Right ventricle myocardium superior (tissue), 1 donor: ENCODE data around the gene HIC2. TPM values are rescaled to one million over a fixed set of nuclear protein-coding genes. Genes with fewer than 3 reads are reported as not detected.
"Not testable (repeated sequence)": the region's sequence is repeated elsewhere in the genome, so short reads cannot be mapped to it uniquely, and the experiment has no call there.

ENCODE experiments used
- ATAC-seq: fragments of 200-7000 bp; cut with Tn5 transposase; one replicate; pipeline ENCODE4 v1.9.1; 2020; ENCODE audit warnings: mild to moderate bottlenecking; ENCODE audit not compliant: poor library complexity
- DNase-seq: peaks from one replicate; pipeline ENCODE4 v3.0.0-alpha.2; 2020
- intact Hi-C: fragments of 100-400 bp; cut with DNase I; formaldehyde crosslinking; loops from one replicate; pipeline ENCODE4 v1.11.2; 2022
- total RNA-seq: library from RNA; stranded (reverse); fragmentation: NEBNext Ultra II Directional; extraction: Animal tissue kit (Norgen Biotek cat#: 25700); gene quantifications from one replicate; pipeline ENCODE4 v1.2.1, GENCODE V29; 2021
- donor health status: DM: no; HTN: yes; CAD: no; lungs with severe emphysema.

Gene HIC2
- total RNA-seq, 1 donor from 2014 or later = 1.4 TPM

- intact Hi-C loops = no loop called here
- DNase-seq = peak; percentile 30
- no peak for ATAC-seq
Measured at GRCh38 chr22:21446827-21447690, 29.9 kb downstream of the HIC2 start.

- no peak for ATAC-seq
- peak; percentile 27 for DNase-seq
- intact Hi-C loops = no loop called here
Measured at GRCh38 chr22:21447694-21448402, 30.7 kb downstream of the HIC2 start.

- intact Hi-C loops = no loop called here
- DNase-seq = peak; percentile 7
- no peak for ATAC-seq
Measured at GRCh38 chr22:21448627-21449416, 31.7 kb downstream of the HIC2 start.

- intact Hi-C loops = no loop called here
- peak; percentile 27 for DNase-seq
- no peak for ATAC-seq
Measured at GRCh38 chr22:21449531-21450319, 32.6 kb downstream of the HIC2 start.

GRCh38 chr22:21450320-21450831 lies 33.2 kb downstream of the HIC2 start:
- intact Hi-C loops = no loop called here
- DNase-seq (peak; percentile 22), ATAC-seq (no peak)

- ATAC-seq (no peak), DNase-seq (peak; percentile 27)
- intact Hi-C loops = no loop called here
Measured at GRCh38 chr22:21450858-21451353, 33.7 kb downstream of the HIC2 start.

GRCh38 chr22:21451545-21452520 lies 34.7 kb downstream of the HIC2 start:
- peak; percentile 17 for DNase-seq
- no peak for ATAC-seq
- intact Hi-C loops = no loop called here

GRCh38 chr22:21452666-21453065 lies 35.5 kb downstream of the HIC2 start:
- intact Hi-C loops, ATAC-seq: not testable (repeated sequence)
- peak; percentile 8 for DNase-seq

GRCh38 chr22:21454998-21455333 lies 37.8 kb downstream of the HIC2 start:
- DNase-seq, ATAC-seq, intact Hi-C loops: not testable (repeated sequence)

GRCh38 chr22:21455334-21456089 lies 38.3 kb downstream of the HIC2 start:
- no peak for ATAC-seq
- intact Hi-C loops = no loop called here
- DNase-seq = peak; percentile 29

GRCh38 chr22:21457023-21457787 lies 40.0 kb downstream of the HIC2 start:
- DNase-seq (peak; percentile 10), ATAC-seq (no peak)
- intact Hi-C loops = no loop called here

GRCh38 chr22:21462672-21463071 lies 45.5 kb downstream of the HIC2 start:
- ATAC-seq = peak; percentile 56
- DNase-seq, intact Hi-C loops: not testable (repeated sequence)

- DNase-seq, intact Hi-C loops: not testable (repeated sequence)
- peak; percentile 31 for ATAC-seq
Measured at GRCh38 chr22:21467337-21468193, 50.4 kb downstream of the HIC2 start, which contains the start of gene TMEM191C. TMEM191C (plus strand) TSS chr22:21467387; CDS start chr22:21467460, 73 bp downstream.
